Gastroesophageal sphincter (tissue), 3 donors: Measurements from ENCODE around the gene PRUNE2.

Source experiments
- CTCF ChIP-seq, 4 experiments: fragments of 200-600 bp in 2 of 4; fragments of 450-650 bp in 2 of 4; sonication (generic) in 1 of 4; IDR thresholded peaks; one replicate each; pipeline ENCODE4 v1.5.1; 2017 to 2019; ENCODE audit warnings: antibody characterized with exemption in 4 of 4, mild to moderate bottlenecking in 2 of 4, moderate library complexity in 2 of 4
- POLR2A ChIP-seq, 2 donors: fragments of 450-650 bp; IDR thresholded peaks; one replicate each; pipeline ENCODE4 v1.6.1; 2017; ENCODE audit warnings: antibody characterized with exemption in 2 of 2, mild to moderate bottlenecking in 2 of 2, moderate library complexity in 1 of 2

- TF ChIP-seq POLR2A (IDR thresholded peaks at IDR 0.05) (no peak), CTCF (IDR thresholded peaks at IDR 0.05) (no peak)
Observed at GRCh38 chr9:76912636-76913275, 6.8 kb upstream of the PRUNE2 start.
